ENCODE results near the gene FSTL5. TPM values are rescaled to one million over a fixed set of nuclear protein-coding genes. Genes with fewer than 3 reads are reported as not detected.

Gene FSTL5
- total and polyA plus RNA-seq, 2 experiments from 2014 or later: 0.06 to 0.49 TPM

GRCh38 chr4:161647757-161648156 is 516.0 kb downstream of the FSTL5 start:
- no peaks in the 10 kb centered on the region for H3K27me3 ChIP-seq (ENCODE audit: insufficient read depth)
- no peak for ATAC-seq
- H2AFZ ChIP-seq: peak overlapping the region; percentile 67; the same call in 1 of the 2 replicates
- TF ChIP-seq ZNF462 (CRISPR knock-in tag; IDR thresholded peaks at IDR 0.05): no peak
- TF ChIP-seq ZNF114 (CRISPR knock-in tag; IDR thresholded peaks at IDR 0.05): no peak
- no peak for TF ChIP-seq EZH2phosphoT487 (IDR thresholded peaks at IDR 0.05; ENCODE audit: unreplicated experiment)
- TF ChIP-seq POLR2AphosphoS5 (IDR thresholded peaks at IDR 0.05; ENCODE audit: low read depth): no peak
- no peak for TF ChIP-seq JUNB (IDR thresholded peaks at IDR 0.05; ENCODE audit: unreplicated experiment)
- no peak for TF ChIP-seq ETS1 (IDR thresholded peaks at IDR 0.05)
- no peak for TF ChIP-seq STAT1 (IDR thresholded peaks at IDR 0.05; ENCODE audit: unreplicated experiment)
- TF ChIP-seq NANOG (IDR thresholded peaks at IDR 0.05; ENCODE audit: borderline replicate concordance): no peak
- TF ChIP-seq EZH2 (IDR thresholded peaks at IDR 0.05; ENCODE audit: low read depth, unreplicated experiment): no peak
- no peak for TF ChIP-seq REST (IDR thresholded peaks at IDR 0.05; ENCODE audit: unreplicated experiment)
- no peak for TF ChIP-seq ZNF331 (CRISPR knock-in tag; IDR thresholded peaks at IDR 0.05; ENCODE audit: low read depth)
- no peak for TF ChIP-seq CREB1 (CRISPR knock-in tag; IDR thresholded peaks at IDR 0.05; ENCODE audit: low read depth)
- TF ChIP-seq CTCF (conservative IDR thresholded peaks at IDR 0.05; ENCODE audit: low read depth in 2 of 2): no peak
- no peaks in the 10 kb centered on the region for H3F3A ChIP-seq (replicated peaks; ENCODE audit: low read depth)
- H3K79me2 ChIP-seq (replicated peaks; ENCODE audit: insufficient read depth): no peaks in the 10 kb centered on the region
- H3K27ac Mint-ChIP-seq: no peak overlapping the region
- H3K36me3 ChIP-seq (ENCODE audit: insufficient read depth): no peaks in the 10 kb centered on the region
- H3K4me2 ChIP-seq: no peak overlapping the region
- H3K36me3 Mint-ChIP-seq (ENCODE audit: low read depth): no peaks in the 10 kb centered on the region
- no peaks in the 10 kb centered on the region for H3K9me2 ChIP-seq (ENCODE audit: insufficient read depth)
- H3K4me3 Mint-ChIP-seq: no peak overlapping the region
- DNase-seq (ENCODE audit: low spot score): no peak
- H3K27me3 Mint-ChIP-seq (ENCODE audit: insufficient read depth, low read depth, poor library complexity): no peaks in the 10 kb centered on the region
- H3K27ac ChIP-seq (ENCODE audit: low read depth): no peak overlapping the region
- H3K4me3 ChIP-seq: no peak overlapping the region
- H3K9me3 Mint-ChIP-seq: no peaks in the 10 kb centered on the region
- no peaks in the 10 kb centered on the region for H3K4me1 ChIP-seq (ENCODE audit: insufficient read depth)
- no peaks in the 10 kb centered on the region; the same call in 1 of the 2 replicates for H4K20me1 ChIP-seq (replicated peaks; ENCODE audit: insufficient read depth)
- H3K4me1 Mint-ChIP-seq: no peaks in the 10 kb centered on the region
